ENCODE measurements around the gene YIF1A. TPM values are rescaled to one million over a fixed set of nuclear protein-coding genes. Genes with fewer than 3 reads are reported as not detected.
"Not testable (repeated sequence)": the region's sequence is repeated elsewhere in the genome, so short reads cannot be mapped to it uniquely, and the experiment has no call there.

The YIF1A gene
- total RNA-seq, 1 donor: 182 TPM

GRCh38 chr11:66311965-66312548 is 23.1 kb upstream of the YIF1A start:
- peaks cover 33% of the 10 kb centered on the region for H3K79me2 ChIP-seq (ENCODE audit: insufficient read depth, low read length)
- H3K4me3 ChIP-seq (ENCODE audit: insufficient read depth, low read length): peak overlapping the region; percentile 80
- peaks cover 38% of the 10 kb centered on the region for H3K4me1 ChIP-seq (ENCODE audit: insufficient read depth, low read length)
- peak overlapping the region; percentile 83 for H3K27ac ChIP-seq (ENCODE audit: low read depth, low read length)
- peak; percentile 97 for DNase-seq (ENCODE audit: insufficient read length, low spot score, missing footprints)
- H2AFZ ChIP-seq (ENCODE audit: low read length): peak overlapping the region; percentile 98
- no peak for TF ChIP-seq CTCF (IDR thresholded peaks at IDR 0.05; ENCODE audit: extremely low read depth, low read depth, low read length)
- no peaks in the 10 kb centered on the region for H3K36me3 ChIP-seq (ENCODE audit: insufficient read depth, low read length)
- no peaks in the 10 kb centered on the region for H3K27me3 ChIP-seq (ENCODE audit: insufficient read depth, low read length)
- no peaks in the 10 kb centered on the region for H3K9me3 ChIP-seq (ENCODE audit: low read depth, low read length)
- H3K4me2 ChIP-seq (ENCODE audit: insufficient read depth, low read length): peak overlapping the region; percentile 98
- H4K20me1 ChIP-seq (ENCODE audit: insufficient read depth, low read length): peaks cover 25% of the 10 kb centered on the region

GRCh38 chr11:66311470-66311964 is 22.6 kb upstream of the YIF1A start:
- Histone ChIP-seq H3K79me2 (ENCODE audit: insufficient read depth, low read length) (peaks cover 30% of the 10 kb centered on the region), H3K4me3 (ENCODE audit: insufficient read depth, low read length) (peak overlapping the region; percentile 80), H3K36me3 (ENCODE audit: insufficient read depth, low read length) (no peaks in the 10 kb centered on the region), H4K20me1 (ENCODE audit: insufficient read depth, low read length) (peaks cover 23% of the 10 kb centered on the region), H2AFZ (ENCODE audit: low read length) (peak overlapping the region; percentile 98), H3K4me2 (ENCODE audit: insufficient read depth, low read length) (peak overlapping the region; percentile 98), H3K27me3 (ENCODE audit: insufficient read depth, low read length) (no peaks in the 10 kb centered on the region), H3K9me3 (ENCODE audit: low read depth, low read length) (no peaks in the 10 kb centered on the region), H3K4me1 (ENCODE audit: insufficient read depth, low read length) (peaks cover 34% of the 10 kb centered on the region), H3K27ac (ENCODE audit: low read depth, low read length) (peak overlapping the region; percentile 83)
- peak; percentile 90 for TF ChIP-seq CTCF (IDR thresholded peaks at IDR 0.05; ENCODE audit: extremely low read depth, low read depth, low read length)
- no peak for DNase-seq (ENCODE audit: insufficient read length, low spot score, missing footprints)

- H2AFZ ChIP-seq (ENCODE audit: low read length); H3K36me3 ChIP-seq (ENCODE audit: insufficient read depth, low read length); H3K4me3 ChIP-seq (ENCODE audit: insufficient read depth, low read length); H3K27me3 ChIP-seq (ENCODE audit: insufficient read depth, low read length); H3K27ac ChIP-seq (ENCODE audit: low read depth, low read length); H3K9me3 ChIP-seq (ENCODE audit: low read depth, low read length); H3K4me2 ChIP-seq (ENCODE audit: insufficient read depth, low read length): not testable (repeated sequence)
- peaks cover 25% of the 10 kb centered on the region for H3K79me2 ChIP-seq (ENCODE audit: insufficient read depth, low read length)
- DNase-seq (ENCODE audit: insufficient read length, low spot score, missing footprints): peak; percentile 65
- peaks cover 17% of the 10 kb centered on the region for H4K20me1 ChIP-seq (ENCODE audit: insufficient read depth, low read length)
- H3K4me1 ChIP-seq (ENCODE audit: insufficient read depth, low read length): peaks cover 28% of the 10 kb centered on the region
Observed at GRCh38 chr11:66310803-66311440, 22.0 kb upstream of the YIF1A start.

GRCh38 chr11:66310324-66310723 is 21.4 kb upstream of the YIF1A start:
- TF ChIP-seq CTCF (IDR thresholded peaks at IDR 0.05; ENCODE audit: extremely low read depth, low read depth, low read length): no peak
- H3K4me3 ChIP-seq (ENCODE audit: insufficient read depth, low read length): no peak overlapping the region
- peaks cover 19% of the 10 kb centered on the region for H3K79me2 ChIP-seq (ENCODE audit: insufficient read depth, low read length)
- peaks cover 22% of the 10 kb centered on the region for H3K4me1 ChIP-seq (ENCODE audit: insufficient read depth, low read length)
- H3K9me3 ChIP-seq (ENCODE audit: low read depth, low read length): no peaks in the 10 kb centered on the region
- H4K20me1 ChIP-seq (ENCODE audit: insufficient read depth, low read length): peaks cover 11% of the 10 kb centered on the region
- H3K27ac ChIP-seq (ENCODE audit: low read depth, low read length): no peak overlapping the region
- no peak overlapping the region for H3K4me2 ChIP-seq (ENCODE audit: insufficient read depth, low read length)
- H3K36me3 ChIP-seq (ENCODE audit: insufficient read depth, low read length): no peaks in the 10 kb centered on the region
- no peak overlapping the region for H2AFZ ChIP-seq (ENCODE audit: low read length)
- DNase-seq (ENCODE audit: insufficient read length, low spot score, missing footprints): peak; percentile 29
- H3K27me3 ChIP-seq (ENCODE audit: insufficient read depth, low read length): peaks cover 1% of the 10 kb centered on the region
